PC-3 (cell line): ENCODE results near the gene DSCAM. TPM values are rescaled to one million over a fixed set of nuclear protein-coding genes. Genes with fewer than 3 reads are reported as not detected.

Source experiments
- ATAC-seq: fragments of 200-7000 bp; cut with Tn5 transposase; 2 replicates; pipeline ENCODE4 v1.9.1; 2020; ENCODE audit warnings: mild to moderate bottlenecking, moderate library complexity
- BruUV-seq: library from RNA; stranded (reverse); fragments of 400-500 nt; replicated peaks from 2 replicates; lab custom pipeline; 2021; lab: Mats Ljungman, UMichigan
- CTCF ChIA-PET: fragments of 300-600 bp; sonication (Branson Sonifier 250); formaldehyde crosslinking; loops from one replicate; lab custom pipeline; 2022; ENCODE audit warnings: antibody characterized with exemption; lab: Charles Lee
- POLR2A ChIA-PET: fragments of 300-600 bp; sonication (Branson Sonifier 250); formaldehyde crosslinking; loops from one replicate; lab custom pipeline; 2022; ENCODE audit warnings: antibody characterized with exemption; ENCODE audit not compliant: unreplicated experiment; lab: Charles Lee
- DNase-seq: peaks from one replicate; pipeline ENCODE4 v3.0.0-alpha.2; 2015
- H2AFZ ChIP-seq: fragments of 300-600 bp; sonication (generic); 2 replicates; pipeline ENCODE4 v1.6.0; 2016; ENCODE audit warnings: antibody characterized with exemption, low read length
- H3F3A ChIP-seq: fragments of 300-600 bp; sonication (generic); one replicate; pipeline ENCODE4 v1.6.0; 2017; ENCODE audit warnings: antibody characterized with exemption, low read length, control low read depth, mild to moderate bottlenecking; ENCODE audit not compliant: unreplicated experiment
- H3K27ac ChIP-seq: fragments of 300-600 bp; sonication (generic); 2 replicates; pipeline ENCODE4 v1.5.1; 2016; ENCODE audit warnings: mild to moderate bottlenecking, low read length
- H3K27me3 ChIP-seq: fragments of 300-600 bp; sonication (generic); 2 replicates; pipeline ENCODE4 v1.6.1; 2016; ENCODE audit warnings: low read length, mixed read lengths
- H3K36me3 ChIP-seq: fragments of 300-600 bp; sonication (generic); 2 replicates; pipeline ENCODE4 v1.6.1; 2016; ENCODE audit warnings: low read depth, mixed run types, low read length, mixed read lengths
- H3K4me1 ChIP-seq: fragments of 300-600 bp; sonication (generic); 2 replicates; pipeline ENCODE4 v1.5.1; 2016; ENCODE audit warnings: low read length; ENCODE audit not compliant: insufficient read depth
- H3K4me2 ChIP-seq: fragments of 300-600 bp; sonication (generic); 2 replicates; pipeline ENCODE4 v1.6.0; 2016; ENCODE audit warnings: low read length
- H3K4me3 ChIP-seq: fragments of 300-600 bp; sonication (generic); 2 replicates; pipeline ENCODE4 v1.5.1; 2016; ENCODE audit warnings: mild to moderate bottlenecking, low read length, mixed read lengths
- H3K79me2 ChIP-seq: fragments of 300-600 bp; sonication (generic); 2 replicates; pipeline ENCODE4 v1.6.1; 2017; ENCODE audit warnings: low read length, mixed read lengths
- H3K9ac ChIP-seq: fragments of 300-600 bp; sonication (generic); 2 replicates; pipeline ENCODE4 v1.6.0; 2016; ENCODE audit warnings: mild to moderate bottlenecking, low read length
- H3K9me2 ChIP-seq: fragments of 300-600 bp; sonication (generic); replicated peaks from 2 replicates; pipeline ENCODE4 v1.6.1; 2016; ENCODE audit warnings: mixed run types, low read length, mixed read lengths
- H3K9me3 ChIP-seq: fragments of 300-600 bp; sonication (generic); 2 replicates; pipeline ENCODE4 v1.6.1; 2016; ENCODE audit warnings: low read length, mixed read lengths
- H4K20me1 ChIP-seq: fragments of 300-600 bp; sonication (generic); 2 replicates; pipeline ENCODE4 v1.6.1; 2016; ENCODE audit warnings: low read length, mixed read lengths
- CTCF ChIP-seq: fragments of 300-600 bp; sonication (generic); conservative IDR thresholded peaks from 2 replicates; pipeline ENCODE4 v1.5.1; 2017; ENCODE audit warnings: antibody characterized with exemption, low read depth, mild to moderate bottlenecking, low read length
- EZH2 ChIP-seq: fragments of 300-600 bp; sonication (generic); IDR thresholded peaks from one replicate; pipeline ENCODE4 v1.6.1; 2017; ENCODE audit warnings: antibody characterized with exemption, mild to moderate bottlenecking, low read length; ENCODE audit not compliant: unreplicated experiment
- EZH2phosphoT487 ChIP-seq: fragments of 300-600 bp; sonication (generic); IDR thresholded peaks from 2 replicates; pipeline ENCODE4 v1.6.1; 2018; ENCODE audit warnings: mild to moderate bottlenecking, antibody characterized with exemption, low read length, borderline replicate concordance
- intact Hi-C: fragments of 100-400 bp; cut with micrococcal nuclease; formaldehyde crosslinking; loops from 2 replicates; pipeline ENCODE4 v1.9.0; 2023
- total RNA-seq: library from RNA; depleted of rRNA; stranded (reverse); fragments of >200 nt; gene quantifications from 2 replicates; pipeline ENCODE4 v1.2.3, GENCODE V29; 2014

DSCAM gene
- total RNA-seq, 1 experiment from 2014 or later, result not detected

DNA sequence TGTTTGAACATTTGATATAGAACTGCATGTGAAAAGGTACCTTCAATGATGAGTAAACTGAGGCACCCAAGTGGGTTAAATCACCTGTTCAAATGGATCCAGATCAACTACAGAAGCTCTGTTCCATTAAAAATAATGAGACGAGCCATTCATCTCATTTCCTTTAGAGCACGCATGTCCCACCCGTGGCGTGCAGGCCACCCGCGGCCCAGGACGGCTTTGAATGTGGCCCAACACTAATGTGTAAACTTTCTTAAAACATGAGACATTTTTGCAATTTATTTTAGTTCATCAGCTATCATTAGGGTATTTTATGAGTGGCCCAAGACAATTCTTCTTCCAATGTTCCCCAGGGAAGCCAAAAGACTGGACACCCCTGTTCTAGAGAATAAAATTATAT lies 381.6 kb downstream of the DSCAM start:
- POLR2A ChIA-PET, result no interaction called here
- H3K9ac ChIP-seq, result no peak overlapping the region
- CTCF ChIA-PET, result no interaction called here

GRCh38 chr21:40463176-40463575 lies 383.8 kb downstream of the DSCAM start:
- POLR2A ChIA-PET, result no interaction called here
- no peak overlapping the region for H3K4me3 ChIP-seq
- ATAC-seq (no peak), DNase-seq (no peak)
- H3K79me2 ChIP-seq, result no peaks in the 10 kb centered on the region
- H3K9me3 ChIP-seq, result no peaks in the 10 kb centered on the region
- CTCF ChIA-PET, result no interaction called here
- H2AFZ ChIP-seq, result no peak overlapping the region
- 0 out of 2 replicates have a peak, but pooled peaks cover 5% of the 10 kb centered on the region for H3K27me3 ChIP-seq
- TF ChIP-seq EZH2 (no peak), CTCF (no peak), EZH2phosphoT487 (no peak)
- no peaks in the 10 kb centered on the region for H4K20me1 ChIP-seq
- no peaks in the 10 kb centered on the region for H3K4me1 ChIP-seq
- no peaks in the 10 kb centered on the region for H3K36me3 ChIP-seq
- H3K27ac ChIP-seq, result no peak overlapping the region
- H3K9me2 ChIP-seq, result no peaks in the 10 kb centered on the region
- no peaks in the 10 kb centered on the region for H3F3A ChIP-seq
- no TSS peak for BruUV-seq
- no peak overlapping the region for H3K9ac ChIP-seq
- H3K4me2 ChIP-seq, result no peak overlapping the region
- intact Hi-C loops, result no loop called here

More for the DNA sequence above, 381.6 kb downstream of the DSCAM start:
- no peaks in the 10 kb centered on the region for H3K9me2 ChIP-seq
- H3K9me3 ChIP-seq, result no peaks in the 10 kb centered on the region
- ATAC-seq, result no peak
- H3K27me3 ChIP-seq, result 0 out of 2 replicates have a peak, but pooled peaks cover 9% of the 10 kb centered on the region
- H3K36me3 ChIP-seq, result no peaks in the 10 kb centered on the region
- no peaks in the 10 kb centered on the region for H3F3A ChIP-seq
- H3K4me3 ChIP-seq, result no peak overlapping the region
- no TSS peak for BruUV-seq
- TF ChIP-seq EZH2 (no peak), EZH2phosphoT487 (no peak), CTCF (no peak)
- H3K4me2 ChIP-seq, result no peak overlapping the region
- intact Hi-C loops, result no loop called here
- no peak for DNase-seq
- H3K4me1 ChIP-seq, result no peaks in the 10 kb centered on the region
- no peaks in the 10 kb centered on the region for H4K20me1 ChIP-seq
- H3K79me2 ChIP-seq, result no peaks in the 10 kb centered on the region
- no peak overlapping the region for H3K27ac ChIP-seq
- no peak overlapping the region for H2AFZ ChIP-seq

GRCh38 chr21:40461008-40461407 lies 385.9 kb downstream of the DSCAM start:
- H3K9me2 ChIP-seq, result no peaks in the 10 kb centered on the region
- ATAC-seq, result no peak
- CTCF ChIA-PET, result no interaction called here

More at GRCh38 chr21:40461008-40461407, 385.9 kb downstream of the DSCAM start:
- TF ChIP-seq CTCF (no peak), EZH2 (no peak), EZH2phosphoT487 (no peak)
- H3K4me2 ChIP-seq, result no peak overlapping the region
- no peaks in the 10 kb centered on the region for H3F3A ChIP-seq
- no peaks in the 10 kb centered on the region for H3K36me3 ChIP-seq
- intact Hi-C loops, result no loop called here
- H3K27ac ChIP-seq, result no peak overlapping the region
- no peak overlapping the region for H3K9ac ChIP-seq
- H2AFZ ChIP-seq, result no peak overlapping the region
- H3K4me3 ChIP-seq, result no peak overlapping the region
- 0 out of 2 replicates have a peak, but pooled peaks cover 4% of the 10 kb centered on the region for H3K27me3 ChIP-seq
- POLR2A ChIA-PET, result no interaction called here
- H3K9me3 ChIP-seq, result no peaks in the 10 kb centered on the region
- DNase-seq, result no peak
- no peaks in the 10 kb centered on the region for H3K79me2 ChIP-seq
- H3K4me1 ChIP-seq, result no peaks in the 10 kb centered on the region
- no peaks in the 10 kb centered on the region for H4K20me1 ChIP-seq
- BruUV-seq, result no TSS peak
